SIG-M5 treated with dmso at 0.1 percent for 504 hours (cell line): Measurements from ENCODE around the gene PANK2.
"Not testable (repeated sequence)": the region's sequence is repeated elsewhere in the genome, so short reads cannot be mapped to it uniquely, and the experiment has no call there.

Experiments used
- DNase-seq: peaks from one replicate; lab custom pipeline; 2025; ENCODE audit not compliant: unreplicated experiment; lab: John Stamatoyannopoulos, UW

PANK2 gene

DNA sequence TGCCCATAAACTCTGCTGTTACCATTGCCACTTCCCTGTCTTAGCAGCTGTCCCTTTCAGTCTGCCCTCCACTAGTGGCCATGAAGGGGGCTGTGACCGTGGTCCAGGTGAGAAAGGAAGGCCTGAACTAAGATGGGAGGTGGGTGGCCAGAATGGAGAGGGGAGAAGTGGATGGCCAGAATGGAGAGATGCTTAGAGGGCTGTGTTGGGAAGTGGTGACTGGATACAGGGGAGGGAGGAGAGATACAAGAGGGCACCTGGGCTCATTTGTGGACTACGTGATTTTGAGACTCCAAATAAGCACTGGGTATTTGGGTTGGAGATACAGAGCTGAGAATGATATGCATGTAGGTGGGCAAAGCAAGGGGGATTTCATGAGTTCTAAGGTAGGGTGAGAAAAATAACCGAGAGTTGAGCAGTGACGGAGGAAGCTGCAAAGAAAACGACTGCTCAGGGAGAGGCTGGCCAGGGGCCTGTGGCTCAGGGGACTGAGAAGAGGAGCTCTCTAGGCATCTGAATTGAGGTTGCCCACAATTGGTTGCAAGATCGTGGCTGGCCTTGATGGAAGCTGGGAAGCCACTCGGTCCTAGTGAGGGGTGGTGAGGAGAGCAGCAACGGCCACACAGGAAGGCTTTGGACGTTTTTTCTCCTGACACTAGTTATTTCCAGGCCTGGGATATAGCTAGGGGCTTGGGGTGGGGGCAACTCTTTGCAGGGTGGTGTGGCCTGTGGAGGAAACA lies 36.9 kb downstream of the PANK2 start:
- peak; percentile 38 for DNase-seq

DNA sequence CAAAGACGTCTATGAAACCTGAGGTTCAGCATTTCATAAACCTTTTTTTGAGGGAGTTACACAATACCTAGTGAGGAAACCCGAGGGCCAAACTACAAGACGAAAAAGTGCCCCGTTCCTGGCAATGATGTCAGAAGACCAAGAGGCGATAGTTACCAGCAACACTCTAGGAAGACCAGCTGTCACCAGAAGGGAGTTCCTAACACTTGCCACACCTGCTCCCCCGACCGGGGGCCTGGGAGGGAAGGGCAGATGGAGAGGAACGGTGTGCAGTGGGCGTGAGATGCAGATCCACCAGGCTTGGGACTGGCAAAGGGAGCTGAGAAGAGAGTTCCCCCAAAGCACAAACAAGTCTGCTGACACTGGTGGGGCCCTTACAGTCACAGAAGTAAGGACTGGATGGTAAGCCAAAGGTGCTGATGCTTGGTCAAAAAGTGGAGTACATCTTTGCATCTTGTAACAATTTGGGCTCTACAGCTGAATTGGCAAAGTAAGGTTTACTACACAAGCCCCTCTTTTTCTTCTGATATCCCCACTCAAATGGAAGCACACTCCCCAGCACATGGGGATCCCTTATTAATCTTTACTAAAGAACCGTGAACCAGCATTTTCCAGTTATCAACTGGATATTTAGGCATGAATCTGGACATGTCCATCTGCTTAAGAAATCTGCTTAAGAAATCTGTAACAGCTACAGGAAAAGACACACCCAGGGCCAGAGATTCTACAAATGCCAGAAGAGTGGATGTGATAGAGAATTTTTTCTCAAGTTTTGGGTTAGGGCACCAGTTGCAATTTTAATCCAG lies 38.5 kb downstream of the PANK2 start:
- DNase-seq = peak; percentile 93

- DNase-seq = no peak
These were observed 40.5 kb downstream of the PANK2 start for GRCh38 chr20:3929713-3930060.

DNA sequence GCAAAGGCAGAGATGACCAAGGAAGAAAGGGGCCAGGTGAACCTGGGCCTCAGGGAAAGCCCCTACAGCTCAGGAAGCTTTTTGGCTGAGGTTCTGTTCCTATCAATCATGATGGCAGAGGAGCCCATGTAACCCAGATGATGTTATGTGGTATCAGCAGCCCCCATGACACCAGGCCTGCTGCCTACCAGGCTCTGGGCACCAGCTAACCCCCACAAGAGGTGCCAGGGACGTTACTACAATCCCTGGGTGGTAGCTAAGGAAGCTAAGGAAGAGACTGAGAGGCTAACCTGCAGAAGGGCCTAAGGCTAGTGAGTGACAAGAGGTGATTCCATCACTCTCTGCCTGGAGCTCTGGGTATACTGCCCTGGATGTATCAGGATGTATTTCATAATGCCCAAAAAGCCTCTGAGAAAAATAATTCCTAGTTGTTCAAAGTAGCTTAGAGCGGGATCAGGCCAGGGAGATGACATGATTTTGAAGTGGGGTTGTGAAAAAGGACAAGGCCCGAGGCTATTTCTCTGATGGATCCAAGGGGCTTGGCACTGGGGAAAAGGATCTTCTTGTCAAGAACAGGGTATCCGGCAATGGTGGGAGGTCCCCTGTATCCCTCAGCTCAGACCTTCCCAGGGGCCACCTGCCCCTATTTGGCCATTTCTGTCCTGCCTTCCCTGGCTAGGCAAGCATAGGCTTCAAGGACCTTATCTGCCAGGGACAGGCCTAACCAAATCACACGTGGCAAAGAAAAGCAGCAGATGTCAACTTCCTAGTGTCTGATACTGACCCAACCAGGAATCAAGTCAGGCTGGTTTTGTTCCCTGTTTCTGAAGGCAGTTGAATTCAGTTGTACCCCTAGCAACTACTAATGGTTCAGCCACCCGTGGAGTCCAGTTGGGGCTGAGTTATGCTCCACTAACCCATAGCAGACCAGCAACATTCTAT lies 41.3 kb downstream of the PANK2 start:
- no peak for DNase-seq

GRCh38 chr20:3931664-3932063 lies 42.5 kb downstream of the PANK2 start:
- no peak for DNase-seq

GRCh38 chr20:3932277-3932676 lies 43.1 kb downstream of the PANK2 start:
- no peak for DNase-seq

DNA sequence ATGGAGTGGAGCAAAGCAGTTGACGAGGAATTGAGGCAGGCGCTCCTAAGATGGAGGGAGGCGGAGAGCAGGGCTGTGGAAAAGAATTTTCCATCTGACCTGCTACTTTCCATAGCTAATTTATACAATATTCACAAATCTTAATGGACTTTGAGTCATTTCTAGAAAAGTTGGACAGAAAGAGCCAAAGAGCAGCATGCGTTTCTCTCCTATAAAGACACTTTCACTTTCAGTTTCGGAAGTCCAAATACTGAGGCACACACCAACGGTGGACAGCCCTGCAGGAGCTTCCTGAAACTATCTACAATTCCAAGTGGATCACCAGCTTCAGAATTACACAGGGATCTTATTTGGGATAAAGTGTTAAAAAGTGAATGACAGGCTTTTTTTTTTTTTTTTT lies 43.5 kb downstream of the PANK2 start:
- no peak for DNase-seq

GRCh38 chr20:3933218-3933617 lies 44.0 kb downstream of the PANK2 start:
- peak; percentile 21 for DNase-seq

GRCh38 chr20:3934624-3935023 lies 45.4 kb downstream of the PANK2 start:
- no peak for DNase-seq

GRCh38 chr20:3935295-3935955 lies 46.2 kb downstream of the PANK2 start:
- no peak for DNase-seq

DNA sequence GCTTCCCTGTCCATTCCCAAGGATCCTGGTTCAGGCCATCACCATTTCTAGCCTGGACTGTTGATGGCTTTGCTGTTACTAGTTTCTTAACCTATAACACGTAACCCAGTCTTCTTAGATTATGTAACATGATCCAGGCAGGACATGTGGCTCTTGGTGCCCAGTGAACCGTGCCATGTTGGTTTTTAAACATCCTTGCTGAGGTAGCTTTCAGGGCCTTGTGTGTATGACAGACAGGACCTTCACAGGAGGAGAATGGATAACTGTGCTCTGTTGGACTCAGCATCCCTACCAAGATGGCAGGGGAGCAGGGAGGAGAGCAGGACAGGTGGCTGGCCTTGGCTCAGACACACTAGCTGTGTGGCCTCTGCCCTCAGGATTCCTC lies 46.8 kb downstream of the PANK2 start:
- no peak for DNase-seq

- no peak for DNase-seq
These were observed 48.4 kb downstream of the PANK2 start for GRCh38 chr20:3937618-3938017.

DNA sequence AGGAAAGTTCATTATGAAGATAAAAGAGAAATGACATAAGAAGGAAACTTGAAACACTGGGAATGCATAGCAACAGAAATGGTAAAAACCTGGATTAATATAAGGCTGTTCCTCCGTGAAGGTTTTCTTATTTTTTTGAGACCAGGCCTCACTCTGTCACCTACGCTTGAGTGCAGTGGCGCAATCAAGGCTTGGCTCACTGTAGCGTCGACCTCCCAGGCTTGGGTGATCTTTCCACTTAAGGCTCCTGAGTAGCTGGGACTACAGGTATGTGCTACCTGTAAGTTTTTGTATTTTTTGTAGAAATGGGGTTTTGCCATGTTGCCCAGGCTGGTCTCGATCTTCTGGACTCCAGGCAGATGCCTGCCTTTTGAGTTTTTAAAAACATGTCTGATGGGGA lies 51.7 kb downstream of the PANK2 start:
- DNase-seq = no peak

GRCh38 chr20:3946666-3947065 lies 57.5 kb downstream of the PANK2 start:
- not testable (repeated sequence) for DNase-seq

GRCh38 chr20:3964719-3965118 lies 75.5 kb downstream of the PANK2 start:
- DNase-seq = no peak

- no peak for DNase-seq
These were observed 77.4 kb downstream of the PANK2 start for GRCh38 chr20:3966571-3966970.

DNA sequence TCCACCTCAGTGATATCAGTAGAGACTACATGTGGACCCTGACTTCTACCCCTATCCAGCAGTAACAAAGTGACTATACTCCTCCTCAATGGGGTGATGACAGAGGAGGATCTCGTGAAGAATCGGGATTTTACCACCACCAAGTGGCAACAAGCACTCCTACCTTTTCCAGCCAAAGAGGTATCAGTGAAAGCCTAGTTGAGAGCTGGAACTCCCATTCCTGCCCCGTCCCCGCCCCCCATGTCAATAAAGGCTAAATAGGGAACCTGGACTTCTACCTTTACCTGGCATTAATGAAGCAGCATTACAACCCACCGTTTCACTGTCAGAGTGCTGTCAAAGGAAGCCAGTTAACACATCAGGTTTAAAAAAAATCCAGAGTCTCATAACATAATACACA lies 80.8 kb downstream of the PANK2 start:
- DNase-seq = no peak

DNA sequence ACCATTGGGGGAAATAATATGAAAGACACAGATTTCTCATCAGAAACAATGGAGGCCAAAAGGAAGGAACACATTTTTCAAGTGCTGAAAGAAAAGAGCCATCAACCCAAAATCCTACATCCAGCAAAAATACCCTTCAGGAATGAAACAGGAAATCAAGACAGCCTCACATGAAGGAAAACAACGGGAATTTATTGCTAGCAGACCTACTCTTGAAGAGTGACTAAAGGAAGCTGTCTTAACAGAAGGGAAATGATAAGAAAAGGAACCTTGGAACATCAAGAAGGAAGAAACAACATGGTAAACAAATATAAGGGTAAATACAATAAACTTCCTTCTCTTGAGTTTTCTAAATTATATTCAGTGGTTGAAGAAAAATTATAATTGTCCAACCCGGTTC lies 82.0 kb downstream of the PANK2 start:
- no peak for DNase-seq

DNA sequence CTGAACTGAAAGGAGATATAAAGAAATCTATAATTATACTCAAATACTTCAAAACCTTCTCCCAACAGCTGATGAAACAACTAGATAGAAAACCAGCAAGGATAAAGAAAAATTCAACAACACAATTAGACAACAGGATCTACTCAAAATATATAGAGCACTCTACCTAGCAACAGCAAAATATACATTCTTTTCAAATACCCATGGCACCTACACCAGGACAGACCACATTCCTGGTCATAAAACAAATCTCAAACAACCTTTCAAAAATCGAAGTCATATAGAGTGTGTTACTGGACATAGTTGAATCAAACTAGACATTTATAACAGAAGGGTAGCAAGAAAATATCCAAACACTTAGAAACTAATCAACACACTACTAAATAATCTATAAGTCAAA lies 83.0 kb downstream of the PANK2 start:
- no peak for DNase-seq

- not testable (repeated sequence) for DNase-seq
These were observed 83.4 kb downstream of the PANK2 start for GRCh38 chr20:3972631-3973030.

GRCh38 chr20:3973705-3974104 lies 84.5 kb downstream of the PANK2 start:
- DNase-seq = no peak
